Chondrocyte (in vitro differentiated cells): ENCODE results near the gene RPLP2. TPM values are rescaled to one million over a fixed set of nuclear protein-coding genes. Genes with fewer than 3 reads are reported as not detected.
A peak's percentile ranks its signal among the peaks of the same experiment; 100 is the strongest.

Experiments
- DNase-seq: peaks from one replicate; pipeline ENCODE4 v3.0.0; 2021; ENCODE audit warnings: mixed read lengths, low spot score
- H3K27ac Mint-ChIP-seq: one replicate; pipeline ENCODE4 v1.8.0; 2021; ENCODE audit warnings: mild to moderate bottlenecking, moderate library complexity, mixed read lengths; ENCODE audit not compliant: unreplicated experiment
- H3K27me3 Mint-ChIP-seq: 2 replicates; pipeline ENCODE4 v1.8.0; 2021; ENCODE audit warnings: low read depth, mixed read lengths
- H3K36me3 Mint-ChIP-seq: 2 replicates; pipeline ENCODE4 v1.8.0; 2021; ENCODE audit warnings: low read depth, mixed read lengths
- H3K4me1 Mint-ChIP-seq: 2 replicates; pipeline ENCODE4 v1.8.0; 2021; ENCODE audit warnings: low read depth, mild to moderate bottlenecking, mixed read lengths
- H3K4me3 Mint-ChIP-seq: one replicate; pipeline ENCODE4 v1.8.0; 2021; ENCODE audit warnings: mild to moderate bottlenecking, moderate library complexity, mixed read lengths; ENCODE audit not compliant: unreplicated experiment
- H3K9me3 Mint-ChIP-seq: 2 replicates; pipeline ENCODE4 v1.8.0; 2021; ENCODE audit warnings: low read depth, mixed read lengths
- CTCF ChIP-seq: fragments of 200-600 bp; sonication (generic); IDR thresholded peaks from 2 replicates; pipeline ENCODE4 v1.5.0; 2021; ENCODE audit warnings: antibody characterized with exemption, mild to moderate bottlenecking, moderate library complexity
- total RNA-seq: library from RNA; stranded (reverse); gene quantifications from 3 replicates; pipeline ENCODE4 v1.2.1, GENCODE V29; 2021

RPLP2 gene
- total RNA-seq, 1 donor from 2014 or later: 1,171 TPM

GRCh38 chr11:826836-827145, 17.0 kb downstream of the RPLP2 start:
- Mint-ChIP-seq H3K9me3 (no peaks in the 10 kb centered on the region), H3K4me3 (peak overlapping the region; percentile 36), H3K27ac (no peak overlapping the region), H3K4me1 (peaks cover 44% of the 10 kb centered on the region), H3K36me3 (peaks cover 6% of the 10 kb centered on the region), H3K27me3 (no peaks in the 10 kb centered on the region)
- DNase-seq: no peak
- no peak for TF ChIP-seq CTCF

DNA sequence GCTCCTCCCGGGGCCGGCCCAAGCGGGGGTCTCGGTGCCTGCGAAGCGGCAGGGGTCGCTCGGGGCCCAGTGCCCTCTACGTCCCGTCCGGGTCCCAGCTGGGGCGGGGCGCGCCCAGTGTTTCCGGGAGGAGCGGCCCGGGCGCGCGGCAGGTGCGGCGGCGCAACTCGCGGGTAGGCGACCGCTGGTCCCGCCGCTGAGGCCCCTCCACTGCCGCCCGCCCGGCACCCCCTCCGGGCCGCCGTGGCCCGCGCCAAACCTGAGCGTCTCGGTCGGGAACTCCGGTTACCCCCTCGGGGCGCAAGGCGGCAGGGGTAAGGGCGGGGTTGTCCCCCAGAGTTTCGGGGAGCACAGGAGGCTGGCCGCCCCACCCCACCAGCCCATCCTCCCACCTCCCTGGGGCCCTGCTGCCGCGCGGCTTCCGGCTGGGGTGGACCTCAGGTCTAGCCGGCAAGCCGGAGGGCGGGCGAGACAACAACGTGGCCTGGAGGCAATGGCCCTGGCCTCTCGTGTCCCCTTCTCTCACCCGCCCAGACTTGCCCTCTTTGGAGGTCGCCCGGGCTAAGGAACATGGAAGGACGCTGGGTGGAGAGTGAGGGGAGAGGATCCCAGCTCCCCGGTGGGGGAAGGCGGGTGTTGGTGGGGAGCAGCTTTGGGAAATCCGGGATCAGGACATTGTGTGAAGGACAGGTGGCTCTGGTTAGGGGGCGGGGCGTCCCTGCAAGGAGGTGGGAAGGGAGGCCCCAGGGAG, 17.6 kb downstream of the RPLP2 start:
- Mint-ChIP-seq H3K27ac (no peak overlapping the region), H3K27me3 (no peaks in the 10 kb centered on the region), H3K4me3 (peak overlapping the region; percentile 31)

GRCh38 chr11:827897-828192, 18.1 kb downstream of the RPLP2 start, which contains the start of gene CRACR2B:
Gene CRACR2B (plus strand): TSS chr11:827919. CDS start chr11:828608, 689 bp downstream.
- H3K4me3 Mint-ChIP-seq: peak within 1 kb of the TSS; percentile 31
- peaks cover 6% of the 10 kb centered on the region for H3K36me3 Mint-ChIP-seq
- no peak within 1 kb of the TSS for H3K27ac Mint-ChIP-seq
- no peak for DNase-seq
- no peaks in the 10 kb centered on the region for H3K9me3 Mint-ChIP-seq
- peaks cover 46% of the 10 kb centered on the region for H3K4me1 Mint-ChIP-seq
- no peaks in the 10 kb centered on the region for H3K27me3 Mint-ChIP-seq
- no peak for TF ChIP-seq CTCF

More for the DNA sequence above, 17.6 kb downstream of the RPLP2 start:
- no peak for DNase-seq
- TF ChIP-seq CTCF: no peak
- Mint-ChIP-seq H3K9me3 (no peaks in the 10 kb centered on the region), H3K36me3 (peaks cover 6% of the 10 kb centered on the region), H3K4me1 (peaks cover 45% of the 10 kb centered on the region)

DNA sequence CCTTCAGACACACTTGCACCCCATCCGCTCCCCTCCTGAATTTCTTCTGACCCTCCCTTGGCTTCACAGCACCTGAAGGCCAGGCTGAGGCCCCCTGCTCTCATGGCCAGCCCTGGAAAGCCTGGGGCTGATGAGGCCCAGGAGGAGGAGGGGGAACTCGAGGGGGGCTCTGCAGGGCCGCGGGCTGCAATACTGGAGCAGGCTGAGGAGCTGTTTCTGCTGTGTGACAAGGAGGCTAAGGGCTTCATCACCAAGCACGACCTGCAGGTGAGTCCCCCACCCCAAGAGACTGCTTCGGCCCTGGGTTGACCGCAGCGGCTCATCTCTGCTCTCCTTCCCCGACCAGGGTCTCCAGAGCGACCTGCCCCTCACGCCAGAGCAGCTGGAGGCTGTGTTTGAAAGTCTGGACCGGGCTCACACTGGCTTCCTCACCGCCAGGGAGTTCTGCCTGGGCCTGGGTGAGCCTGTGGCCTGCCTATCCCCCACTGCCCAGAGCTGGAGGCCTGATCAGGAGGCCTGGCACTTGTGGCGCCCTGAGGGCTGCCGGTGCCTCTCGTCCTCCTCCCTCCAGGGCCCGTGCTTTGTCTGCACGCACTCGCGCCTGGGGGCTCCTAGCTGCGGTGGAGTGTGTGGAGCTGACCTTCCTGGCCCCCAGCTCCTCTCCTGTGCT, 18.9 kb downstream of the RPLP2 start:
- Mint-ChIP-seq H3K27me3 (no peaks in the 10 kb centered on the region), H3K27ac (no peak overlapping the region)

More for the DNA sequence above, 18.9 kb downstream of the RPLP2 start:
- no peak for DNase-seq
- Mint-ChIP-seq H3K4me3 (peak overlapping the region; percentile 22), H3K36me3 (peaks cover 6% of the 10 kb centered on the region), H3K4me1 (peaks cover 46% of the 10 kb centered on the region), H3K9me3 (no peaks in the 10 kb centered on the region)
- TF ChIP-seq CTCF: no peak
